ENCODE results near the gene MANF. TPM values are rescaled to one million over a fixed set of nuclear protein-coding genes. Genes with fewer than 3 reads are reported as not detected.

The MANF gene
- total RNA-seq, 1 experiment from 2014 or later, result 122 TPM

DNA sequence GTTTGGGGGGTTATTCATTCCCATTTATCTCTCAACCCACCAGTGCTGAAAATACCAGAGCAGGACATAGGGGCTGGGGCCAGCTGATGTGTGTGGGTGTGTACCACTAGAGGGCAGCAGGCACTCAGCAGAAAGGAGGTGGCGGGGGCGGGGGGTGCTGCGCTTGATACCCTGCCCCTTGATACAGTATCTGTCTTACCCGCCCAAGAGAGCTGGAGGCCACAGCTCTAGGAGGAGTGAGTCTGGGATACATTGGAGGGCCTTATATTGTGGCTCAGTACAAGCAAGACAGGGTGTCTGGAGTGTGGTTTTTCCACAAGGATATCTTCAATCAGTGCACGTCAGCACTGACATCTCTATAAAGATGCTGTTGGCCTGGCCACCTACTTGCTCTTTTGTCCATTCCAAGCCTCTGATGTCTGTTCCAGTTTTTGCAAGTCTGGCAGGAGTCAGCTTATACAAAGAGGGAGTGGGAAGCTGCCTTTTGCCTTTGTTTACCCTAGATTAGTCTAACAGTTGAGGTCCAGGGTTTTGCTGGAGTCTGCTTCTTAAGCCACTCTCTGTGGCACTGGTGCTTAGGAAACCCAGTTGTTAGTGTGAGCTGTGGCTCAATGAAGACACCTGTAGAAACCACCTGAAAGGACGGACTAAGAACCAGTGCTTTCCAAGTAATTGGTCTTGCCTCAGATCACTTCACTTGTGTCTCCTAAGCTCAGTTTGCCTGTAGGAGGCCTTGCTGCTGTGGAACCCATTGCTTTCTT is 4.5 kb downstream of the MANF start:
- peak; percentile 41 for DNase-seq (ENCODE audit: low read depth)

DNA sequence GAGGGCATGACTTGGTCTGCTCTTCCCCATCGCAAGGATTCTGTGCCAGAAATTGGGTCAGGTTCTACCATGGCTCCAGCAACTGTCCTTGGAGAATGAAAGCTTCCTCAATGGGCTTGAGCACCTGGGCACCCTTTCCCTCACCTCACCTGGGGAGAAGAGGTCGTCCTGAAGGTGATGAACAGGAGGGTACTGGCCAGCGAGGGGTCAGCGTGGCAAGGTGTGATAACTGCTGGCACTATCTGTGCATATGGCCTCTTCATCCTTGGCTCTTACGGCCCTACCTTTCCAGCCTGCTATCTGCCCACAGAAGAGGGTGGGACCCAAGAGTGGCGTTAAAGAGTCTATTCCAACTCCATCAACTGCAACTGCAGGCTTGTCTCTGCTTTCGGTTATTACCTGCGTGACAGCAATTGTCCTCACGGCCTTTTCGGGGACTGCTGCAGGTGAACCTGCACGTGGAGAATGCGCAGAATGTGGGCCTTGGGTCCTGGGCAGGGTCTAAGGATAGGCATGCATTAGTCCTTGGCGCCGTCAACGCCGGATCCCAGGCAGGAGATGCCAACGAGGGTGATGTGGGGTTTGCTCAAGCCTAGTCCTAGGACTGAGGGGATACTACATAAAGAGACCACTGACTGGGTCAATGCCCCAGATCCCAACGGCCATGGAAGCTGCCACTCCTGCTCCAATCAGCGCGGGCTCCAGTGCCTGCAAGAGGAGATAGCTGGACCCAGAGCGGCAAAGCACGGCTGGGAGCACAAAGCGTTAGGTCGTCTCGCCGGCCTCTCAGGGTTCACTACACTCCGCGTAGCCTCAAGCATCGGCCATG is 5.4 kb downstream of the MANF start:
- DNase-seq (ENCODE audit: low read depth), result no peak

DNA sequence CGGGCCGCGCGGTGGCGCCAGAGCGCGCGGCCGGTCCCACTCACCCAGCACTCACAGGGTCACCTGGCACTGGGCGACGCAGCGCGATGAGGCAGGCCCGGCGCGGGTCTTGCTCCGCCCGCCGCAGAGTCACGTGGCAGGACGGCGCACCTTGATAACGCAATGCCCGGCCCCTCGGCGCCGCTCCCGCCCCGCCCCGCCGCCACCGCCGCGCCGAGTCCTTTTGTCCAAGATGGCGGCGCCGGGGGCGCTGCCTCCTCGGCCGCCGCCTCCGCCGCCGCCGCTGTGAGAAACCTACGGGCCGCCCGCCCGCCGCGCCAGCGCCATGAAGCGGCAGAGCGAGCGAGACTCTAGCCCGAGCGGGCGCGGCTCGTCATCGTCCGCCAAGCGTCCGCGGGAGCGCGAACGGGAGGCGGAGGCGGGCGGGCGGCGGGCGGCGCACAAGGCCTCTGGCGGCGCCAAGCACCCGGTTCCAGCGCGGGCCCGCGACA is 6.0 kb downstream of the MANF start, which contains the start of gene RBM15B:
Gene RBM15B, plus strand, starts transcription at position 211 of the 491 bp plus-strand sequence. Its CDS starts 115 bp downstream, at position 326.
- peak; percentile 94 for DNase-seq (ENCODE audit: low read depth)

DNA sequence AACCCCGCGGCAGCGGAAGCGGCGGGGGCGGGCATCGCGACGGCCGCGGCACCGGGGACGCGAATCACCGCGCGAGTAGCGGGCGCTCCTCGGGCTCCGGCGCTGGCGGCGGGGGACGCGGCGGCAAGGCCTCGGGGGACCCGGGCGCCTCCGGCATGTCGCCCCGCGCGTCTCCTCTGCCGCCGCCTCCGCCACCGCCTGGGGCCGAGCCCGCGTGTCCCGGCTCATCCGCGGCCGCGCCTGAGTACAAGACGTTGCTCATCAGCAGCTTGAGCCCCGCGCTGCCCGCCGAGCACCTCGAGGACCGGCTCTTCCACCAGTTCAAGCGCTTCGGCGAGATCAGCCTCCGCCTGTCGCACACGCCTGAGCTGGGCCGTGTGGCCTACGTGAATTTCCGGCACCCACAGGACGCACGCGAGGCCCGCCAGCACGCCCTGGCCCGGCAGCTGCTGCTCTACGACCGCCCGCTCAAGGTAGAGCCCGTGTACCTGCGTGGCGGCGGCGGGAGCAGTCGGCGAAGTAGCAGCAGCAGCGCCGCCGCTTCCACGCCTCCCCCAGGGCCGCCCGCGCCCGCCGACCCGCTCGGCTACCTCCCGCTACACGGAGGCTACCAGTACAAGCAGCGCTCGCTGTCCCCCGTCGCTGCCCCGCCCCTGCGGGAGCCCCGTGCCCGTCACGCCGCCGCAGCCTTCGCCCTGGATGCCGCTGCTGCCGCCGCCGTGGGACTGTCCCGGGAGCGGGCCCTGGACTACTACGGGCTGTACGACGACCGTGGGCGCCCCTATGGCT is 6.7 kb downstream of the MANF start:
- DNase-seq (ENCODE audit: low read depth), result peak; percentile 31

DNA sequence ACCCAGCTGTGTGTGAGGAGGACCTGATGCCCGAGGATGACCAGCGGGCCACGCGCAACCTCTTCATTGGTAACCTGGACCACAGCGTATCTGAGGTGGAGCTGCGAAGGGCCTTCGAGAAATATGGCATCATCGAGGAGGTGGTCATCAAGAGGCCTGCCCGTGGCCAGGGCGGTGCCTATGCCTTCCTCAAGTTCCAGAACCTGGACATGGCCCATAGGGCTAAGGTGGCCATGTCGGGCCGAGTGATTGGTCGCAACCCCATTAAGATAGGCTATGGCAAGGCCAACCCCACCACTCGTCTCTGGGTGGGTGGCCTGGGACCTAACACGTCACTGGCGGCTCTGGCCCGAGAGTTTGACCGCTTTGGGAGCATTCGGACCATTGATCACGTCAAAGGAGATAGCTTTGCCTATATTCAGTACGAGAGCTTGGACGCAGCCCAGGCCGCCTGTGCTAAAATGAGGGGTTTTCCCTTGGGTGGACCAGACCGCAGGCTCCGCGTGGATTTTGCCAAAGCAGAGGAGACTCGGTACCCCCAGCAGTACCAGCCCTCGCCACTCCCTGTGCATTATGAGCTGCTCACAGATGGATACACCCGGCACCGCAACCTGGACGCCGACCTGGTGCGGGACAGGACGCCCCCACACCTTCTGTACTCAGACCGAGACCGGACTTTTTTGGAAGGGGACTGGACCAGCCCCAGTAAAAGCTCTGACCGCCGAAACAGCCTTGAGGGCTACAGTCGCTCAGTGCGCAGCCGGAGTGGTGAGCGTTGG is 7.5 kb downstream of the MANF start:
- no peak for DNase-seq (ENCODE audit: low read depth)

DNA sequence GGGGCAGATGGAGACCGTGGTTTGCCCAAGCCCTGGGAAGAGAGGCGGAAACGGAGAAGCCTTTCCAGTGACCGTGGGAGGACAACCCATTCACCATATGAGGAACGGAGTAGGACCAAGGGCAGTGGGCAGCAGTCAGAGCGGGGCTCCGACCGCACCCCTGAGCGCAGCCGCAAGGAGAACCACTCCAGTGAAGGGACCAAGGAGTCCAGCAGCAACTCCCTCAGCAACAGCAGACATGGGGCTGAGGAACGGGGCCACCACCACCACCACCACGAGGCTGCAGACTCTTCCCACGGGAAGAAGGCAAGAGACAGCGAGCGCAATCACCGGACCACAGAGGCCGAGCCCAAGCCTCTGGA is 8.0 kb downstream of the MANF start:
- DNase-seq (ENCODE audit: low read depth), result no peak

DNA sequence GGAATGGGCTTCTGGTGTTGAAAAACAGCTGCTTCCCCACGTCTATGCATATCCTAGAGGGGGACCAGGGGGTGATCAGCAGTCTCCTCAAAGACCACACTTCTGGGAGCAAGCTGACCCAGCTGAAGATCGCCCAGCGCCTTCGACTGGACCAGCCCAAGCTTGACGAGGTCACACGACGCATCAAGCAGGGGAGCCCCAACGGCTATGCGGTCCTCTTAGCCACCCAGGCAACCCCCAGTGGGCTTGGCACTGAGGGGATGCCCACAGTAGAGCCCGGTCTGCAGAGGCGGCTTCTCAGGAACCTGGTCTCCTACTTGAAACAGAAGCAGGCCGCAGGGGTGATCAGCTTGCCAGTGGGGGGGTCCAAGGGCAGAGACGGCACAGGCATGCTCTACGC is 8.5 kb downstream of the MANF start:
- no peak for DNase-seq (ENCODE audit: low read depth)

DNA sequence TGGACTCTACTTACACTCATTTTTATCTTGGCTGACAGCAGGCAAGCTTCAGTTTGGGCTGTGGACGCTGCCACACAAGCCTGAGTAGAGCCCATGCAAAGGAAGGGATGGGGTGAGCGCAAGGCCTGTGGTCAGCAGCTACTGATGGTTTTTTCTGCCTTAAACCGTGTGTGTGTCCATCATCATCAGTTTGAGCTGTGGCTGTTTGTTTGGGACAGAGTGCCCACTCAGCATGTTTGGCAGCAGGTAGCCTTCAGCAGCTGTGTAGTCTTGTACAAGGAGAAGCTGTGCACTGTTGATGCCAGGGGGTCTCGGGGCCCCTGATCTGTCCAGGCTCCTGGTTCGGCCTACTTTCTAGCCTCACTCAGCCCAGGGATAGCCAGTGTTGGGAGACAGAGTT is 9.4 kb downstream of the MANF start:
- no peak for DNase-seq (ENCODE audit: low read depth)

DNA sequence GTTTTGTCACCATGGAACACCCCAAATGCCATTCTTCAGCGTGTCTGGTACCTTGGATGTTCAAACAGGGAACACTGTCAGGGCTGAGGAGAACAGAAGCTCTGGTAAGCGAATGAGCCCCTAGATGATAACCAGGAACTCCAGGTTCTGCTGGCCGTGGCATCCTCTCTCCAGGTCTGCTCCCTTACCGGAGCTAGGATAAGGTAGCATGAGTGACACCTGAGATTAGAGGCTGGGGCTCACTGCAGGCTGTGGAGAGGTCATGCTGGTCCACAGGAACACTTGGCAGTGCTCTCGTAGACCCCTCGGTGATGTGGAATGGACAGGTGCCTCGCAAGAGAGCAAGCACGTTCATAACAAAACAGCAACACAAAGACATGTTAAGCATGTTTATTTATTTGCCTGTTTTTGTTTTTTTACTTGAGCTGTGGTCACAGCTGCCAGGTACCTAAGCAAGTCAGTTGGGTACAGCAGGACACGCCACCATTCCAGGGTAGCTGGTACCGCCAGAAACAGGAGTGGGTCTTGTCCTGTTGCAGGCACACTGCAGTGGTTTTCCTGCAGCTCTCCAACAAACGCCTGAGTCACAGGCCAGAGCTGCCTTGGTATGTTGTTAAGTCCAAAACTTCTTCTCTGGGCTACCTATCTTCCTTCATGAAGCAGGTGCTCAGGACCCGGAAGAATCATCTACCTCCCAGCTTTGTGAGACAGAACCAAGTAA is 10.6 kb downstream of the MANF start:
- no peak for DNase-seq (ENCODE audit: low read depth)

DNA sequence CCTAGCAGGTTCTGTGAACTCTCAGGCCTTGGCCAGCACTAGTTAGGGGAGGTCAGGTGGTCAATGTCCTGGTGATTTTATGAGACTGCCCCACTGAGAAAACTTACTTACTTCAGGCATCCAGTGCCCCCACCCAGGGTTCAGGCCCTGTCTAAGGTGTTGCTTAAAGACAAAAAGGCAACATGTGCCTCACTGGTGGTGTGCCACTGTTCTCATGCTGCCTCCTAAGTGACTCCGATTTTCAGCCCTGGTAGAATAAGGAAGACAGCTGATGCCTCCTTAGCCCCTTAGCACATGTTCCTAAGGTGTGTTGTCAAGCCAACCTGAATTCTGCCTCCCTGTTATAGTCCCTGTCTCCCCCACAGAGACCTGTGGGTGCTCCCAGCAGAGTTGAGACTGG is 11.3 kb downstream of the MANF start:
- no peak for DNase-seq (ENCODE audit: low read depth)

DNA sequence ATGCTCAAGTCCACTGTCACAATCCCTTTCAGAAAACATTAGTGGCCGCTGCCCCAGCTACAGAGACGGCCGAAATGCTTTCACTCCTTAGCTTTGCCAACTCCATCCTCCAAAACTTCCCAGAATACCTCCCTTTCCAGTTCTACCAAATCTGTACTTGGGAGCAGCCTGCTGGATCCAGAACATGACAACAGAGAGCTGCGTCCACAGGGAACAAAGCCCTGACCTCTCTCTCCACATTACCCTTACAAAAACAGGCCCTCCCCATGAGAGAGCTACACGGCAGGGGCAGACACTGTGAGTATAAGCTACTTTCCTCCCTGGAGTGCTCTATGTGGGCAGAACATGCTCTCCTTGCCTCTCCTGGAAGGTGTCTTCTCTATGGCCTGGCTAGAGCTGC is 12.3 kb downstream of the MANF start:
- no peak for DNase-seq (ENCODE audit: low read depth)

DNA sequence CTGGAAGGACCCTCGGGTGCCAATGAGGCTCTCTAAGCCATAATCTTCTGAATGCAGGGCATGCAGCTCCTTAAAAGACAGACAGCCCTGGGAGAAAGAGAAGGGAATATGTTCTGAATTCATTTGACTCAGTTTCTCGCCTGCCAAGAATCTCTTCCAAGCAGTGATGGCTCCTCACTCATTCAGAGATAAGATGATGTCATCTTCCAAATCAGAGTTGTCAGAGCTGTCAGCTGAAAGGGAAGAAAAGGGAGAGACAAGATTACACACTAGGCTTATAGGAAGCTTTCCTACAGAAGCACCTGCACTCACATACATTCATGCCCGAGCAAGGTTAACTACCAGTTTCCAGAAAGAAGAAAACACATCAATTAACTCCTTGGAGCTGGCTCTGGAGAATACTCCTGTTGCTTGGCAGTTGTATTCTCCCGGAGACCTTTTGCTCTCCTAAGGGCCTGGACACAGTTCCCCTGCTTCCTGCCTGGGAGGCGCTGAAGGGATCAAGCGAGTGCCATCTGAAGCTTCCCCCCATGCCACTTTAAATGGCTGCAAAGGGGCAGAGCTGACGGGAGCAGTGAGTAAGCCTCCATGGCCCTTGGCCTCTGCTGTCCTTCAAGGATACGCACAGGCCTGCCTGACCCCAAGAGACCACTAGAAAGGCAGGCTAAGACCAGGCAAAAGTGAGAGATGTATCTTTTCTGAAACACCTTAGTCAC is 13.7 kb downstream of the MANF start:
- no peak for DNase-seq (ENCODE audit: low read depth)

DNA sequence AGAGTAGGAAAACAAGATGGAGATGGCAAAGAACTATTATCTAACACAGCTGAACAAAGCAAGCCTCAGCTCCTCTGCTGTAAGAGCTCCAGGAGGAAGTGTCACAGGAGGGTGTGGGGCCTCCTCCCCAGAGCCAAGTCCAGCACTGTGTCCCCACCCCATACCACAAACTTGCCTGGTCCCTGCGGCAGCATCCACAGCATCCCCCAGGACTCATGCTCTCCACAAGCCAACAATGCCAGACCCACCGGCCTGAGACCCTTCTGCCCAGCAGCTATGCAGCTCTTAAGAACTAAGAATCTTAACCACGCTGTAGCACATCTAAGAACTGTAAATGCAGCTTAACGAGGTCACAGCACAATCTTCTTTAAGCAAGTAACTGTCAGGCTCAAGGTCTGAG is 15.1 kb downstream of the MANF start:
- DNase-seq (ENCODE audit: low read depth), result no peak

DNA sequence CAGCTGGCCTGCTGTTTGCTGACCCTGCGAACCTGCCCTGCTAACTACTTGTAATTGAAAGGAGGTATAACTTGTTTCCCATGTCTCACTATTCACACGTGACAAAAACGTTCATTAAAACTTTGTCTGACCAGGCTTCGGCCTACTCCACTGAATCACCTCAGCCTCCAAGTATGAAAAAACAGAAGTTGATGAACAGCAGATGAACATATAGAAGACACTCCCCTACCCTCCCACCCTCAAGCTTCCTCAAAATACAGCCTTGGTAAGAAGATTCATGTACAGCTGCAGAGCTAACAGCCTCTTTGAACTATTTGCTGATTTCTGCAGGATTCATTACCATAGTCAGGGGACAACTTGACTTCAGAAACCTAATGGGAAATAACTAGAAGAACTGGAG is 16.6 kb downstream of the MANF start:
- DNase-seq (ENCODE audit: low read depth), result no peak

DNA sequence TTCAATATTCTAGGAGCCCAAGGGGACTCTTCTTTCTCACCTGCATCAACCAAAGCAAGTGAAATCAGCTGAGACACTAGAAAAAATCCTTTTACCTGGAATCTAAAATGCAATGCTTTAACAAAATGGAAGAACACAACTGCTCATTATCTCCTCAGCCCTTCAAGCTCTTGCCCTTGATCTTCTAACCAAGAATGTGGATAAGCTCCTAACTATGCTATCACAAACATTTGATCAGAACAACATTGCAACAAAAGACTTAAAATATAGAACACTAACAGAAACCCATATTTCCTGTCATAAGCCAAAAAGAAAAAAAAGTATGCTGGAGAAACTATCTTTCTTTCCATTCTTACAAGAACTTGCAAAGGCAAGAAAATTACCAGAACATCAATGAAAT is 18.6 kb downstream of the MANF start:
- no peak for DNase-seq (ENCODE audit: low read depth)

DNA sequence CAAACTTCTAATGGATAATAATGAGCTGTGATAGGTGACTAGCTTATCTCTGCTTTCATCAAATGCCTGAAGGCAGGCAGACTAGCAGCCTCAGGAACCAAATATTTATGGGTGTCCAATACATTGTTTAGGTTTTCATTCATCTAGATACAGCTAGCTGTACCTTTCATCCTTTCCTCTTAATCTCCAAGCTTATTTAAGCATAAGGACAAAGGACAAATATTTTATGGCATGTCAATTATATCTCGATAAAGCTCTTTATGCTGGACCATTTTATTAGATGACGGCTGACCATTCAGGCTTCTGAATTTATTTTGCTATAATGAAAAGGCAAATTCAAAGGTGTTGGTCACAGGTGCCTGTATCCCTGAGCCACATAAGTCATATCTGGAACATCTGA is 22.9 kb downstream of the MANF start:
- DNase-seq (ENCODE audit: low read depth), result no peak

DNA sequence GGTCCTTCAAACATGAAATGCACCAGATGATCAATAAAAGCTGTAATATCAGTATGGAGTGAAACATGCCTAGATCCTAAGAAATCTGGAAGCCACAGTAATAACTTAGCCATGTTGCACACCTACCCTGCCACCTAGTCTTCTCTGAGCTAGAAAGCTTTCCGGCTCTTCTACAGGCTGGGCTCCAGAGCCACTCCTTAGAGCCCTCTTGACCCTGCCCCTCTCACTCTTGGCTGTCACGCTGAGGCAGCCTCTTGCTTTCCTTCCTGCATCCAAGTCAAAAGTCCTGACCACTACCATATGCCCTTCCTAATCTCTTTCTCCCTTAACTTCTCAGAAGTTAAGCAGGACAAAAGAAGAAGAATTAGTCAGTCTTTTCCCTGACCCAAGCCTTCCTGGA is 23.7 kb downstream of the MANF start:
- no peak for DNase-seq (ENCODE audit: low read depth)

DNA sequence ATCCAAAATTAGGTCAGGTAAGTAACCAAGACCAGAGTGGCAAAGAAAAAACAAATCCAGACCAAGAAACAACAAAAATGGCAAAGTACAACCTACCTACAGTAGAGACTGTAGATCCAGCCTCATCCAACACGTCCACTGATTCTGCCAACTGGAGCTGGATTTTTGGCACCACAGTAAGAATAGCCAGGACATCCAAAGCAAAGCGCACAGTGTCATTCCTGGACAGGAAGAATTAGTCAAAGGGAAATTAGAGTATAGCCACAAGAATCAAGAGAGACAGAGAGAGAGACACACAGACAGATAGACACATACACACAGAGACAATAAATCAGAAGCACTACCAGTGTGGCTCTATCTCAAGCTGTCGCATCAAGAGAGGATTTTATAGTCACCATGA is 37.1 kb downstream of the MANF start:
- DNase-seq (ENCODE audit: low read depth), result no peak

DNA sequence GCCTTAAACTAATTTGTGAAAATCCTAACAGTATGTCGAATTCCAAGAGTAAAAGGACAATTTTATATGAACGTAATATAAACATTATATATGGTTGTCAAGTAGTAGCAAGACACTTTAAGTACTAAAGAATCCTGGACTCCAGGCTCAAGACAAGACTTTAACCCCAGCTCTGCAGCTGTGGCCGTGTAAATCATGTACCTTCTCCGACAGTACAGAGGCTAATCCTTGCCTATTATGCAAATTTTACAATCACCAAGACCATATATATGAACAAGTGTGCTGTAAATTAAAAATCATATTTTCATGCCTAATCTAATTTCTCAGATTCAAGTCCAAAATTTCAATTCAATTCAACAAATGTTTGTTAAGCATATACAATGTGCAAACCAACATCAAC is 41.8 kb downstream of the MANF start:
- no peak for DNase-seq (ENCODE audit: low read depth)

DNA sequence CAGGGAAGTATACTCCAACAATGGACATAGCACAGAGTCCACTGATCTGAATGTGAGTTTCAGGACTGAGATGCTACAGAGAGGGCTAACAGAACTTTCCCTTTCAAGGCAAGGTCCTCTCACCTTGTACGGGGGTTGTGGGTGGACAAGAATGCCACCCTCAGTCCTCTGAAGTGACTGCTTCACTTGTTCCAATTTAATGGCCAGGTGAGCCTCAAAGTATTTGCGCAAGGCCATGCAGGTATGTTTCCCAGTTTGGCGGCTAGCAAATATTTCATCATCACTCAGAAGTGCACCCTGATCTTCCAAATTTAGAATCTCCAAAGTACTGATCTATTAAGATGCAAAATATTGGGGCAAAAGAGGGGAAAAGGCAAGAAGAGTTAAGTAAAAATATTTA is 44.0 kb downstream of the MANF start:
- DNase-seq (ENCODE audit: low read depth), result no peak

All from LHCN-M2 (cell line).